PFSK-1 (cell line): Measurements from ENCODE around the gene C5AR2.

ENCODE experiments used
- FOXP2 ChIP-seq: optimal IDR thresholded peaks from 2 replicates; pipeline ENCODE3; 2011; ENCODE audit warnings: borderline replicate concordance, control low read depth, inconsistent platforms; ENCODE audit not compliant: insufficient read depth; ENCODE audit errors: extremely low read length, extremely low read depth
- POLR2AphosphoS5 ChIP-seq: IDR thresholded peaks from 2 replicates; pipeline ENCODE4 v1.6.1; 2012; ENCODE audit warnings: low read depth, mild to moderate bottlenecking, control low read depth, low read length, moderate library complexity
- SIN3A ChIP-seq: IDR thresholded peaks from 2 replicates; pipeline ENCODE4 v1.6.1; 2012; ENCODE audit warnings: mild to moderate bottlenecking, low read length, moderate library complexity, borderline replicate concordance; ENCODE audit not compliant: insufficient read depth
- TAF1 ChIP-seq: IDR thresholded peaks from 2 replicates; pipeline ENCODE4 v1.6.1; 2012; ENCODE audit warnings: low read length, control low read depth, borderline replicate concordance; ENCODE audit not compliant: insufficient read depth
- TF ChIP-seq, protein P1 (sequence below), 2 experiments: IDR thresholded peaks; 2 replicates each; pipeline versions ENCODE4 v1.6.1 to v1.8.0; 2011 to 2012; ENCODE audit warnings: low read depth in 2 of 2, low read length in 2 of 2, control low read depth in 1 of 2, inconsistent platforms in 1 of 2, mild to moderate bottlenecking in 1 of 2, moderate library complexity in 1 of 2; ENCODE audit not compliant: insufficient read depth in 1 of 2

C5AR2 gene

DNA sequence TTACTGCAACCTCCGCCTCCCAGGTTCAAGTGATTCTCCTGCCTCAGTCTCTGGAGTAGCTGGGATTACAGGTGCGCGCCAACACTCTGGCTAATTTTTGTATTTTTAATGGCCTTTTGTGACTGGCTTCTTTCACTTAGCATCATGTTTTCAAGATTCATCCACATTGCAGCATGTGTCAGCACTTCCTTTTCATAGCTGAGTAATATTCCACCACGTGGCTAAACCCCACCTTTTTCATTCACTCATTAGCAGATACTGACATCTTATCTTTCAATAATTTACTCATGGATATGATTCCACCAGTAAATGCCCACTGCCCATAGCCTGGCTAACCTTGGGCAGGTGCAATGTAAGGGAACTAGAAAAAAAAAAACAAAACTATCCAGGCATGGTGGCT is 15.5 kb upstream of the C5AR2 start:
- TF ChIP-seq FOXP2 (no peak), POLR2AphosphoS5 (no peak), TAF1 (no peak), SIN3A (no peak)
- TF ChIP-seq, protein P1, sequence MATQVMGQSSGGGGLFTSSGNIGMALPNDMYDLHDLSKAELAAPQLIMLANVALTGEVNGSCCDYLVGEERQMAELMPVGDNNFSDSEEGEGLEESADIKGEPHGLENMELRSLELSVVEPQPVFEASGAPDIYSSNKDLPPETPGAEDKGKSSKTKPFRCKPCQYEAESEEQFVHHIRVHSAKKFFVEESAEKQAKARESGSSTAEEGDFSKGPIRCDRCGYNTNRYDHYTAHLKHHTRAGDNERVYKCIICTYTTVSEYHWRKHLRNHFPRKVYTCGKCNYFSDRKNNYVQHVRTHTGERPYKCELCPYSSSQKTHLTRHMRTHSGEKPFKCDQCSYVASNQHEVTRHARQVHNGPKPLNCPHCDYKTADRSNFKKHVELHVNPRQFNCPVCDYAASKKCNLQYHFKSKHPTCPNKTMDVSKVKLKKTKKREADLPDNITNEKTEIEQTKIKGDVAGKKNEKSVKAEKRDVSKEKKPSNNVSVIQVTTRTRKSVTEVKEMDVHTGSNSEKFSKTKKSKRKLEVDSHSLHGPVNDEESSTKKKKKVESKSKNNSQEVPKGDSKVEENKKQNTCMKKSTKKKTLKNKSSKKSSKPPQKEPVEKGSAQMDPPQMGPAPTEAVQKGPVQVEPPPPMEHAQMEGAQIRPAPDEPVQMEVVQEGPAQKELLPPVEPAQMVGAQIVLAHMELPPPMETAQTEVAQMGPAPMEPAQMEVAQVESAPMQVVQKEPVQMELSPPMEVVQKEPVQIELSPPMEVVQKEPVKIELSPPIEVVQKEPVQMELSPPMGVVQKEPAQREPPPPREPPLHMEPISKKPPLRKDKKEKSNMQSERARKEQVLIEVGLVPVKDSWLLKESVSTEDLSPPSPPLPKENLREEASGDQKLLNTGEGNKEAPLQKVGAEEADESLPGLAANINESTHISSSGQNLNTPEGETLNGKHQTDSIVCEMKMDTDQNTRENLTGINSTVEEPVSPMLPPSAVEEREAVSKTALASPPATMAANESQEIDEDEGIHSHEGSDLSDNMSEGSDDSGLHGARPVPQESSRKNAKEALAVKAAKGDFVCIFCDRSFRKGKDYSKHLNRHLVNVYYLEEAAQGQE (IDR thresholded peaks at IDR 0.05; ENCODE audit: insufficient read depth in 1 of 2, low read depth in 2 of 2, low read length in 2 of 2), result no peak

DNA sequence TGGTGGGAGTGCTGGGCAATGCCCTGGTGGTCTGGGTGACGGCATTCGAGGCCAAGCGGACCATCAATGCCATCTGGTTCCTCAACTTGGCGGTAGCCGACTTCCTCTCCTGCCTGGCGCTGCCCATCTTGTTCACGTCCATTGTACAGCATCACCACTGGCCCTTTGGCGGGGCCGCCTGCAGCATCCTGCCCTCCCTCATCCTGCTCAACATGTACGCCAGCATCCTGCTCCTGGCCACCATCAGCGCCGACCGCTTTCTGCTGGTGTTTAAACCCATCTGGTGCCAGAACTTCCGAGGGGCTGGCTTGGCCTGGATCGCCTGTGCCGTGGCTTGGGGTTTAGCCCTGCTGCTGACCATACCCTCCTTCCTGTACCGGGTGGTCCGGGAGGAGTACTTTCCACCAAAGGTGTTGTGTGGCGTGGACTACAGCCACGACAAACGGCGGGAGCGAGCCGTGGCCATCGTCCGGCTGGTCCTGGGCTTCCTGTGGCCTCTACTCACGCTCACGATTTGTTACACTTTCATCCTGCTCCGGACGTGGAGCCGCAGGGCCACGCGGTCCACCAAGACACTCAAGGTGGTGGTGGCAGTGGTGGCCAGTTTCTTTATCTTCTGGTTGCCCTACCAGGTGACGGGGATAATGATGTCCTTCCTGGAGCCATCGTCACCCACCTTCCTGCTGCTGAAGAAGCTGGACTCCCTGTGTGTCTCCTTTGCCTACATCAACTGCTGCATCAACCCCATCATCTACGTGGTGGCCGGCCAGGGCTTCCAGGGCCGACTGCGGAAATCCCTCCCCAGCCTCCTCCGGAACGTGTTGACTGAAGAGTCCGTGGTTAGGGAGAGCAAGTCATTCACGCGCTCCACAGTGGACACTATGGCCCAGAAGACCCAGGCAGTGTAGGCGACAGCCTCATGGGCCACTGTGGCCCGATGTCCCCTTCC is 11.8 kb upstream of the C5AR2 start:
- TF ChIP-seq, protein P1 (IDR thresholded peaks at IDR 0.05; ENCODE audit: insufficient read depth in 1 of 2, low read depth in 2 of 2, low read length in 2 of 2), result no peak
- TF ChIP-seq POLR2AphosphoS5 (no peak), FOXP2 (no peak), SIN3A (no peak), TAF1 (no peak)

DNA sequence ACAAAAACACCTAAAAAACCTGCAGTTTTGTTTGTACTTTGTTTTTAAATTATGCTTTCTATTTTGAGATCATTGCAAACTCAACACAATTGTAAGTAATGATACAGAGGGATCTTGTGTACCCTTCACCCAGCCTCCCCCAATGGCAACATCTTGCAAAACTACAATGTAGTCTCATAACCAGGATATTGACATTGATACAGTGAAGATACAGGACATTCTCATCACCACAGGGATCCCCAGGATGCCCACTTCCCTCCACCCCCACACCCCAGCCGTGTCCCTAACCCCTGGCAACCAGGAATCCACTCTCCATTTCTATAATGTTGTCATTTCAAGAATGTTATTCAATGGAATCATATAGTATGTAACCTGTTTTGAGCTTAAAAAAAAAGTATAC is 10.3 kb upstream of the C5AR2 start:
- TF ChIP-seq TAF1, result no peak
- no peak for TF ChIP-seq POLR2AphosphoS5
- TF ChIP-seq, protein P1 (IDR thresholded peaks at IDR 0.05; ENCODE audit: insufficient read depth in 1 of 2, low read depth in 2 of 2, low read length in 2 of 2), result no peak
- no peak for TF ChIP-seq SIN3A
- no peak for TF ChIP-seq FOXP2

DNA sequence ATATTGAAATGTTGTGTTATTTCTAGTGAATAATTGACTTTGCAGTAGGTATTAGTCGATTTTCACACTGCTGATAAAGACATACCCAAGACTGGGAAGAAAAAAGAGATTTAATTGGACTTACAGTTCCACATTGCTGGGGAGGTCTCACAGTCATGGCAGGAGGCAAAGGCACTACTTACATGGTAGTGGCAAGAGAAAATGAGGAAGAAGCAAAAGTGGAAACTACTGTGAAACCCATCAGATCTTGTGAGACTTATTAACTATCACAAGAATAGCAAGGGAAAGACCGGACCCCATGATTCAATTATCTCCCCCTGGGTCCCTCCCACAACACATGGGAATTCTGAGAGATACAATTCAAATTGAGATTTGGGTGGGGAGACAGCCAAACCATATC is 9.9 kb upstream of the C5AR2 start:
- TF ChIP-seq TAF1 (no peak), FOXP2 (no peak), POLR2AphosphoS5 (no peak), SIN3A (no peak)
- TF ChIP-seq, protein P1 (IDR thresholded peaks at IDR 0.05; ENCODE audit: insufficient read depth in 1 of 2, low read depth in 2 of 2, low read length in 2 of 2), result no peak

DNA sequence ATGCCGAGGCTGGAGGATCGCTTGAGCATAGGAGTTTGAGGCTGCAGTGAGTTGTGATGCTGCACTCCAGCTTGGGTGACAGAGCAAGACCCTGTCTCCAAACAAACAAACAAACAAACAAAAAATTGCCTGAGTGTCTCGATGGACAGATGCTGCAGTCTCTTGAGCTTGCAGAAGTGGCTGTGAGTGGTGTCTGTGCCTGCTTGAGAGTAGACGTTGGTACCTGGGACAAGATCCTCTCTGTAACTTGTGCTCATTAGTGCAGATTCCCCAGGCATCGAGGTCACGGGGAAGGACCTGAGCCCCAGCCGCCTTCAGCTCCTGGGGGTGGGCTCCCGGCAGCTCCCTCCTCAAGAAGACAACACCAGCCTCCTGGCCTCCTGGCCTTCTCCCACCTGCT is 8.6 kb upstream of the C5AR2 start:
- TF ChIP-seq, protein P1 (IDR thresholded peaks at IDR 0.05; ENCODE audit: insufficient read depth in 1 of 2, low read depth in 2 of 2, low read length in 2 of 2), result no peak
- no peak for TF ChIP-seq TAF1
- TF ChIP-seq POLR2AphosphoS5, result no peak
- TF ChIP-seq FOXP2, result no peak
- no peak for TF ChIP-seq SIN3A
